Osteoblast (primary cell): ENCODE measurements around the gene STAT6. TPM values are rescaled to one million over a fixed set of nuclear protein-coding genes. Genes with fewer than 3 reads are reported as not detected.

ENCODE experiments used
- DNase-seq: peaks from one replicate; pipeline ENCODE4 v3.0.0; 2011; ENCODE audit warnings: low spot score, mixed read lengths; ENCODE audit not compliant: insufficient read length; ENCODE audit errors: missing footprints
- H2AFZ ChIP-seq: 2 replicates; pipeline ENCODE4 v1.6.0; 2011; ENCODE audit warnings: mild to moderate bottlenecking, low read length
- H3K27ac ChIP-seq: 2 replicates; pipeline ENCODE4 v1.5.1; 2011; ENCODE audit warnings: mild to moderate bottlenecking, low read depth, low read length, moderate library complexity
- H3K27me3 ChIP-seq: 2 replicates; pipeline ENCODE4 v1.6.0; 2012; ENCODE audit warnings: mild to moderate bottlenecking, control low read depth, inconsistent platforms, low read length, moderate library complexity; ENCODE audit not compliant: insufficient read depth
- H3K36me3 ChIP-seq: 2 replicates; pipeline ENCODE4 v1.5.1; 2011; ENCODE audit warnings: mild to moderate bottlenecking, low read length, control low read depth, moderate library complexity; ENCODE audit not compliant: insufficient read depth
- H3K4me1 ChIP-seq: 2 replicates; pipeline ENCODE4 v1.5.1; 2011; ENCODE audit warnings: mild to moderate bottlenecking, low read length, control low read depth, moderate library complexity; ENCODE audit not compliant: insufficient read depth
- H3K4me2 ChIP-seq: 2 replicates; pipeline ENCODE4 v1.6.0; 2011; ENCODE audit warnings: mild to moderate bottlenecking, low read length; ENCODE audit not compliant: insufficient read depth
- H3K4me3 ChIP-seq: fragments of 200-600 bp; sonication (generic); 3 replicates; pipeline ENCODE4 v1.5.1; 2012; ENCODE audit warnings: mild to moderate bottlenecking, low read length, inconsistent platforms; ENCODE audit not compliant: insufficient read depth
- H3K79me2 ChIP-seq: 2 replicates; pipeline ENCODE4 v1.6.0; 2012; ENCODE audit warnings: mild to moderate bottlenecking, low read length, control low read depth, inconsistent platforms; ENCODE audit not compliant: insufficient read depth
- H3K9me3 ChIP-seq: 2 replicates; pipeline ENCODE4 v1.5.1; 2011; ENCODE audit warnings: low read depth, low read length, control low read depth
- H4K20me1 ChIP-seq: 2 replicates; pipeline ENCODE4 v1.6.0; 2012; ENCODE audit warnings: mild to moderate bottlenecking, low read length, control low read depth; ENCODE audit not compliant: insufficient read depth
- total RNA-seq: library from RNA; depleted of rRNA; stranded (reverse); fragments of >200 nt; gene quantifications from 2 replicates; pipeline ENCODE4 v1.2.3, GENCODE V29; 2012
- TF ChIP-seq, protein P1 (sequence below): IDR thresholded peaks from 2 replicates; pipeline ENCODE4 v1.5.1; 2011; ENCODE audit warnings: mild to moderate bottlenecking, low read depth, low read length, moderate library complexity; ENCODE audit errors: extremely low read depth

Gene STAT6
- total RNA-seq, 1 donor, result 167 TPM

GRCh38 chr12:57099047-57099714, 12.0 kb downstream of the STAT6 start:
- no peak overlapping the region for H3K4me3 ChIP-seq
- H3K9me3 ChIP-seq, result no peaks in the 10 kb centered on the region
- peak; percentile 70 for DNase-seq
- peaks cover 25% of the 10 kb centered on the region for H3K4me1 ChIP-seq
- H3K36me3 ChIP-seq, result peaks cover 69% of the 10 kb centered on the region
- peaks cover 9% of the 10 kb centered on the region for H4K20me1 ChIP-seq
- H3K79me2 ChIP-seq, result no peaks in the 10 kb centered on the region
- TF ChIP-seq, protein P1, sequence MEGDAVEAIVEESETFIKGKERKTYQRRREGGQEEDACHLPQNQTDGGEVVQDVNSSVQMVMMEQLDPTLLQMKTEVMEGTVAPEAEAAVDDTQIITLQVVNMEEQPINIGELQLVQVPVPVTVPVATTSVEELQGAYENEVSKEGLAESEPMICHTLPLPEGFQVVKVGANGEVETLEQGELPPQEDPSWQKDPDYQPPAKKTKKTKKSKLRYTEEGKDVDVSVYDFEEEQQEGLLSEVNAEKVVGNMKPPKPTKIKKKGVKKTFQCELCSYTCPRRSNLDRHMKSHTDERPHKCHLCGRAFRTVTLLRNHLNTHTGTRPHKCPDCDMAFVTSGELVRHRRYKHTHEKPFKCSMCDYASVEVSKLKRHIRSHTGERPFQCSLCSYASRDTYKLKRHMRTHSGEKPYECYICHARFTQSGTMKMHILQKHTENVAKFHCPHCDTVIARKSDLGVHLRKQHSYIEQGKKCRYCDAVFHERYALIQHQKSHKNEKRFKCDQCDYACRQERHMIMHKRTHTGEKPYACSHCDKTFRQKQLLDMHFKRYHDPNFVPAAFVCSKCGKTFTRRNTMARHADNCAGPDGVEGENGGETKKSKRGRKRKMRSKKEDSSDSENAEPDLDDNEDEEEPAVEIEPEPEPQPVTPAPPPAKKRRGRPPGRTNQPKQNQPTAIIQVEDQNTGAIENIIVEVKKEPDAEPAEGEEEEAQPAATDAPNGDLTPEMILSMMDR, result no peak
- H3K27ac ChIP-seq, result peak overlapping the region; percentile 10
- no peak overlapping the region for H2AFZ ChIP-seq
- no peaks in the 10 kb centered on the region for H3K27me3 ChIP-seq
- H3K4me2 ChIP-seq, result no peak overlapping the region

- H3K4me2 ChIP-seq, result no peak overlapping the region
- H3K79me2 ChIP-seq, result peaks cover 3% of the 10 kb centered on the region
- no peaks in the 10 kb centered on the region for H3K27me3 ChIP-seq
- peak overlapping the region; percentile 10 for H3K27ac ChIP-seq
- H3K4me1 ChIP-seq, result peaks cover 30% of the 10 kb centered on the region
- H4K20me1 ChIP-seq, result peaks cover 12% of the 10 kb centered on the region
- H3K9me3 ChIP-seq, result no peaks in the 10 kb centered on the region
- H3K4me3 ChIP-seq, result no peak overlapping the region
- DNase-seq, result peak; percentile 15
- H2AFZ ChIP-seq, result no peak overlapping the region
- TF ChIP-seq, protein P1, result no peak
- H3K36me3 ChIP-seq, result peaks cover 66% of the 10 kb centered on the region
Measured at GRCh38 chr12:57098546-57098945, 12.6 kb downstream of the STAT6 start.

GRCh38 chr12:57097554-57097835, 13.7 kb downstream of the STAT6 start:
- peaks cover 39% of the 10 kb centered on the region for H3K4me1 ChIP-seq
- H2AFZ ChIP-seq, result no peak overlapping the region
- H3K4me3 ChIP-seq, result no peak overlapping the region
- H3K27ac ChIP-seq, result peak overlapping the region; percentile 48
- no peaks in the 10 kb centered on the region for H3K27me3 ChIP-seq
- DNase-seq, result peak; percentile 50
- peaks cover 12% of the 10 kb centered on the region for H3K79me2 ChIP-seq
- H3K36me3 ChIP-seq, result peaks cover 72% of the 10 kb centered on the region
- peaks cover 19% of the 10 kb centered on the region for H4K20me1 ChIP-seq
- no peak overlapping the region for H3K4me2 ChIP-seq
- H3K9me3 ChIP-seq, result no peaks in the 10 kb centered on the region
- TF ChIP-seq, protein P1, result no peak

DNA sequence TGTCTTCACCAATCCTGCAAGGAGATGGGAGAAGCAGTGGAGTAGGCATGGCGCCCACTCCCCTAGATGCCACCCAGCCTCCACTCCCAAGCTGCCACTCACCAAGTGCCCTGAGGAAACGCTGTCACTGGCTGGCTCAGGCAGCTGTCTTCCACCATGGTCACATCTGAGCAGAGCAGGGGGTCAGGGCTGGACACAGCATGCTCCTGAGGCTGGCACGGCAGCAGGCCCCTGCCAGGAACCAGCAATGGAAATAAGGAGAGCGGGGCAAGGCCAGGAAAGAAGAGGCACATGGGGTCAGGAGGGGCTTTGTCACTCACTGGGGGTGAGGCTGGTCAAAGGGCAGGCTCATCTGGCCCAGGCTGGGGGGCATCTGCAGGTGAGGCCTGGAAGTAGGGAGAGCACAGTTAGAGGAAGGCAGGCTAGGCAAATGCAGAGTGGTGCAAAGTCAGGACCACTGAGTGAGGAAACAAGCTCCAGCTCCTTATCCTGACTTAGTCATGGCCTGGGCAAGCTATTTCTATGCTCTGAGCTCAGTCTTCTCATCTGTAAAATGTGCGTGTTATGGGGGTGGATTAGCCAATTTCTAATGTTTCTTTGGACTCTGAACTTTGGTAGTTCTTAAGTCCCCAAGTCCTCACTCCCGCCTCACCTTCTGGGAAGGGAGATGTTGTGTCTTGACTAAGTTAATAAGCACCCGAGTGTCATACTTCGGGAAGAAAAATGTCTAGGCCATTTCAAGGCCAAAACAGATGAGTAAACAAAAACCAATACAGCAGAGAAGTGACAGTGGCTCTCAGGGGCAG, 14.2 kb downstream of the STAT6 start:
- H3K36me3 ChIP-seq, result peaks cover 73% of the 10 kb centered on the region
- TF ChIP-seq, protein P1, result no peak

More for the DNA sequence above, 14.2 kb downstream of the STAT6 start:
- H3K27me3 ChIP-seq, result no peaks in the 10 kb centered on the region
- peak; percentile 81 for DNase-seq
- peaks cover 18% of the 10 kb centered on the region for H3K79me2 ChIP-seq
- H3K4me3 ChIP-seq, result no peak overlapping the region
- peaks cover 45% of the 10 kb centered on the region for H3K4me1 ChIP-seq
- H2AFZ ChIP-seq, result no peak overlapping the region
- H3K9me3 ChIP-seq, result no peaks in the 10 kb centered on the region
- peaks cover 25% of the 10 kb centered on the region for H4K20me1 ChIP-seq
- H3K4me2 ChIP-seq, result no peak overlapping the region
- H3K27ac ChIP-seq, result peak overlapping the region; percentile 48
